Body of pancreas (tissue), 4 donors: ENCODE data around the gene CKAP2L. TPM values are rescaled to one million over a fixed set of nuclear protein-coding genes. Genes with fewer than 3 reads are reported as not detected.

Experiments used
- ATAC-seq: fragments of 150-250 bp; one replicate; pipeline ENCODE4 v1.9.1; 2016
- DNase-seq, 4 donors: peaks; one replicate each; pipeline ENCODE4 v3.0.0-alpha.2; 2019
- H3K27ac ChIP-seq, 4 donors: fragments of 200-600 bp; sonication (generic); 1 replicate in 3 of 4; 2 replicates in 1 of 4; pipeline versions ENCODE4 v1.5.1 to v1.6.1; 2016 to 2019; ENCODE audit warnings: mild to moderate bottlenecking in 1 of 4, mixed read lengths in 1 of 4, moderate library complexity in 1 of 4
- H3K27me3 ChIP-seq, 2 donors: fragments of 200-600 bp; sonication (generic); one replicate each; pipeline ENCODE4 v1.6.0; 2016; ENCODE audit warnings: mild to moderate bottlenecking in 1 of 2
- H3K36me3 ChIP-seq, 2 donors: fragments of 200-600 bp; sonication (generic); replicated peaks in 1 of 2; 2 replicates each; pipeline ENCODE4 v1.5.1; 2016; ENCODE audit warnings: low read depth in 2 of 2; ENCODE audit not compliant: insufficient read depth in 1 of 2
- H3K4me1 ChIP-seq: fragments of 200-600 bp; sonication (generic); one replicate; pipeline ENCODE4 v1.6.0; 2016
- H3K4me3 ChIP-seq, 2 donors: fragments of 200-600 bp; sonication (generic); 1 replicate in 1 of 2; 2 replicates in 1 of 2; pipeline ENCODE4 v1.5.1; 2016 to 2019
- H3K9me3 ChIP-seq, 3 donors: fragments of 200-600 bp; sonication (generic); 1 replicate in 2 of 3; 2 replicates in 1 of 3; pipeline ENCODE4 v1.5.1; 2016
- POLR2A ChIP-seq, 3 donors: fragments of 450-650 bp; IDR thresholded peaks; one replicate each; pipeline ENCODE4 v1.6.1; 2016; ENCODE audit warnings: antibody characterized with exemption in 3 of 3, mild to moderate bottlenecking in 2 of 3
- WGBS, 2 donors: methylation state at CpG; one replicate each; pipeline ENCODE4 v1.1.5; 2017; 5-methylcytosine and 5-hydroxymethylcytosine counted together
- intact Hi-C: fragments of 100-400 bp; cut with DNase I; formaldehyde crosslinking; loops from one replicate; pipeline ENCODE4 v1.15.1; 2023
- total RNA-seq, 2 donors: library from RNA; depleted of rRNA; stranded (reverse); fragments of >200 nt; gene quantifications; one replicate each; pipeline ENCODE4 v1.1.0, GENCODE V29; 2016
- TF ChIP-seq, protein P1 (sequence below), 7 experiments: fragments of 450-650 bp in 4 of 7; fragments of 200-600 bp in 3 of 7; sonication (generic) in 3 of 7; IDR thresholded peaks; one replicate each; pipeline ENCODE4 v1.5.1; 2016 to 2019; ENCODE audit warnings: antibody characterized with exemption in 7 of 7

The CKAP2L gene
- total RNA-seq, 2 donors from 2014 or later, result under 0.01 TPM; not detected in 1

DNA sequence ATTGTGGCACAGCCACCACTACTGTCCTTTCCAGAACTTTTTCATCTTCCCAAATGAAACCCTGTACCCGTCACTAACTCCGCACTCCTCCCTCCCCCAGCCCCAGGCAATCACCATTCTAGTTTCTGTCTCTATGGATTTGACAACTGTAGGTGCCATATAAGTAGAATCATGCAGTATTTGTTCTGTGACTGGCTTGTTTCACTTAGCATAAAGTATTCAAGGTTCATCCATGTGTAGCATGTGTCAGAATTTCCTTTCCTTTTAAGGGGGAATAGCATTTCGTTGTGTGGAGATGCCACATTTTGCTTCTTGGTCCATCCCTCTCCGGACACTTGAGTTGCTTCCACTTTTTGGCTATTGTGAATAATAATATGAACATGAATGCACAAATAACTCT lies 842 bp upstream of the CKAP2L start:
- no peak overlapping the region for H3K4me3 ChIP-seq
- H3K9me3 ChIP-seq, result no peaks in the 10 kb centered on the region
- H3K4me1 ChIP-seq, result peaks cover 12% of the 10 kb centered on the region
- H3K27ac ChIP-seq, result no peak overlapping the region
- H3K36me3 ChIP-seq, result no peaks in the 10 kb centered on the region
- intact Hi-C loops, result no loop called here
- 65 to 73% methylated on average over 4 of the region's 4 CpGs for WGBS, 2 donors
- no peaks in the 10 kb centered on the region for H3K27me3 ChIP-seq
- no peak for DNase-seq
- no peak for ATAC-seq
- TF ChIP-seq, protein P1, sequence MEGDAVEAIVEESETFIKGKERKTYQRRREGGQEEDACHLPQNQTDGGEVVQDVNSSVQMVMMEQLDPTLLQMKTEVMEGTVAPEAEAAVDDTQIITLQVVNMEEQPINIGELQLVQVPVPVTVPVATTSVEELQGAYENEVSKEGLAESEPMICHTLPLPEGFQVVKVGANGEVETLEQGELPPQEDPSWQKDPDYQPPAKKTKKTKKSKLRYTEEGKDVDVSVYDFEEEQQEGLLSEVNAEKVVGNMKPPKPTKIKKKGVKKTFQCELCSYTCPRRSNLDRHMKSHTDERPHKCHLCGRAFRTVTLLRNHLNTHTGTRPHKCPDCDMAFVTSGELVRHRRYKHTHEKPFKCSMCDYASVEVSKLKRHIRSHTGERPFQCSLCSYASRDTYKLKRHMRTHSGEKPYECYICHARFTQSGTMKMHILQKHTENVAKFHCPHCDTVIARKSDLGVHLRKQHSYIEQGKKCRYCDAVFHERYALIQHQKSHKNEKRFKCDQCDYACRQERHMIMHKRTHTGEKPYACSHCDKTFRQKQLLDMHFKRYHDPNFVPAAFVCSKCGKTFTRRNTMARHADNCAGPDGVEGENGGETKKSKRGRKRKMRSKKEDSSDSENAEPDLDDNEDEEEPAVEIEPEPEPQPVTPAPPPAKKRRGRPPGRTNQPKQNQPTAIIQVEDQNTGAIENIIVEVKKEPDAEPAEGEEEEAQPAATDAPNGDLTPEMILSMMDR (IDR thresholded peaks at IDR 0.05), result no peak
- TF ChIP-seq POLR2A (IDR thresholded peaks at IDR 0.05), result no peak

DNA sequence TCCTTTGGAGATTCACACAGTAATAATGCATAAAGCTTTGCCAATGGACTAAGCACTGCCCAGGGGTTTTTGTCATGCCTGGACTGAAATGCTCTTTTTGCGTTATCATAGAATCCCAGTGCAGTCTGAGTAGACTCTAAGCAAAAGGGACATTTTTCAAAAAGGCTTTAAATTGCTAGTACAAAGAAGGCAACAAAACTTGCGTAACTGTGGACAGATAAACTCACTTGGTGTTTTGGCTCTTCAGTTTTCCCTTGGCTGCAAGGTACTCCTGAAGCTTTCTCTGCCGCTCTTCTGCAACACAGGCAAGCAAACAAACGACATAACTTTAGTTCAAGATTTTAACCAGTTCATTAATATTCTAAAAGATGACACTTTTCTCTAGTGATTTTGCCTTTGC lies 2.1 kb downstream of the CKAP2L start:
- Histone ChIP-seq H3K4me3 (no peak overlapping the region), H3K27me3 (no peaks in the 10 kb centered on the region), H3K36me3 (no peaks in the 10 kb centered on the region), H3K27ac (no peak overlapping the region), H3K4me1 (peaks cover 12% of the 10 kb centered on the region), H3K9me3 (no peaks in the 10 kb centered on the region)
- no peak for DNase-seq
- intact Hi-C loops, result no loop called here
- 90 to 91% methylated on average over 4 of the region's 4 CpGs for WGBS, 2 donors
- TF ChIP-seq POLR2A (IDR thresholded peaks at IDR 0.05), result no peak
- TF ChIP-seq, protein P1 (IDR thresholded peaks at IDR 0.05), result no peak
- ATAC-seq, result no peak

DNA sequence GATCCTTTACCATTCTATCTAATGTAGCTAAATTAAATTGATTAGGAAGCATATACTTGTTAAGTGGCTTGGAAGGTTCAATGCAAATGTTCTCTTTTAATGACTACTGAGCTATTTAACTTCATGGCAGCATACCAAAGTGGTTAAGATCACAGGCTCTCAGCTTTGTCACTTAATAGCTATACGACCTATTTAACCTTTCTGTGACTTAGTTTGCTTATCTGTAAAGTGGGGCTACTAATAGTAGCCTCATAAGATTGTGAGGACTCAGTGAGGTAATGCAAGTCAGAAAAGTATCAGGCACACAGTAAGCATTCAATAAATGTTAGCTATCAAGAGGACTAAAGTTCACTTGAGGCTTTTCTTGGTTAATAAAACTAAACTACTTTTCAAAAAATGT lies 4.3 kb downstream of the CKAP2L start:
- 61 to 75% methylated on average over 1 of the region's 1 CpG for WGBS, 2 donors
- Histone ChIP-seq H3K4me3 (no peak overlapping the region), H3K27ac (no peak overlapping the region), H3K4me1 (peaks cover 9% of the 10 kb centered on the region), H3K9me3 (no peaks in the 10 kb centered on the region), H3K36me3 (no peaks in the 10 kb centered on the region), H3K27me3 (no peaks in the 10 kb centered on the region)
- ATAC-seq (no peak), DNase-seq (no peak)
- TF ChIP-seq, protein P1 (IDR thresholded peaks at IDR 0.05), result no peak
- no peak for TF ChIP-seq POLR2A (IDR thresholded peaks at IDR 0.05)
- intact Hi-C loops, result no loop called here

DNA sequence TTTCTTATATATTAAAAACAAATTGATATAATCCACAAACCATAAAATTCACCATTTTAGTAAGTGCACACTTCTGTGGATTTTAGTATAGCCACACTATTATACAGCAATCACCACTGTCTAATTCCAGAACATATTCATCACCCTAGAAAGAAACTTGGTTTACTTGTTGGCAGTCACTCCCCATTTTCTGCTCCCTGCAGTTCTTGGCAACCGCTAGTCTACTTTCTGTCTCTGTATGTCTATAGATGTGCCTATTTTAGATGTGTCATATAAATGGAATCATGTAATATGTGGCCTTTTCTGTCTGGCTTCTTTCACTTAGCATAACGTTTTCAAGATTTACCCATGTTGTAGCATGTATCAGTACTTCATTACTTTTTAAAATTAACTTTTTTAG lies 5.7 kb downstream of the CKAP2L start:
- DNase-seq (no peak), ATAC-seq (no peak)
- H3K4me3 ChIP-seq, result no peak overlapping the region
- TF ChIP-seq, protein P1 (IDR thresholded peaks at IDR 0.05), result no peak
- no peak for TF ChIP-seq POLR2A (IDR thresholded peaks at IDR 0.05)
- H3K9me3 ChIP-seq, result no peaks in the 10 kb centered on the region
- no peaks in the 10 kb centered on the region for H3K36me3 ChIP-seq
- no peak overlapping the region for H3K27ac ChIP-seq
- H3K27me3 ChIP-seq, result no peaks in the 10 kb centered on the region
- intact Hi-C loops, result loop anchor here (10.0 kb wide), 2 partner anchors 126 to 196 kb away; no protein-coding TSS in a partner anchor
- WGBS, 2 donors, result 76 to 78% methylated on average over 2 of the region's 2 CpGs
- H3K4me1 ChIP-seq, result peaks cover under 1% of the 10 kb centered on the region

DNA sequence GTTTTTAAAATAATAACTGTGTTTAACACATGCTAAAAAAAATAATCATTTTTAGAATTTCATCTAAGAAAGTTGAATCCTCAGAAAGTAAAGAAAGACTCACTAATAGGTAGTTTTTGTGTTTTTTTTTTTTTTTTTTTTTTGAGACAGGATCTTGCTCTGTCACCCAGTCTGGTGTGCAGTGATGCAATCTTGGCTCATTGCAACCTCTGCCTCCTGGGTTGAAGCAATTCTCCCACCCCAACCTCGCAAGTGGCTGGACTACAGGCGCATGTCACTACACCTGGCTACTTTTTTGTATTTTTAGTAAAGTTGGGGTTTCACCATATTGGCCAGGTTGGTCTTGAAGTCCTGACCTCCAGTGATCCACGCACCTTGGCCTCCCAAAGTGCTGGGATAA lies 7.1 kb downstream of the CKAP2L start:
- ATAC-seq, result no peak
- Histone ChIP-seq H3K4me3 (no peak overlapping the region), H3K27ac (no peak overlapping the region), H3K9me3 (no peaks in the 10 kb centered on the region), H3K4me1 (no peaks in the 10 kb centered on the region), H3K27me3 (no peaks in the 10 kb centered on the region), H3K36me3 (no peaks in the 10 kb centered on the region)
- DNase-seq, result no peak
- intact Hi-C loops, result loop anchor here (10.0 kb wide), 2 partner anchors 128 to 198 kb away; no protein-coding TSS in a partner anchor
- 81 to 93% methylated on average over 3 of the region's 3 CpGs for WGBS, 2 donors
- no peak for TF ChIP-seq POLR2A (IDR thresholded peaks at IDR 0.05)
- TF ChIP-seq, protein P1 (IDR thresholded peaks at IDR 0.05), result no peak
